HG03108 (cell line): ENCODE measurements around the gene TMEM128.
"Not testable (repeated sequence)": the region's sequence is repeated elsewhere in the genome, so short reads cannot be mapped to it uniquely, and the experiment has no call there.

Experiments used
- ATAC-seq: cut with Tn5 transposase; IDR thresholded peaks from one replicate; pipeline ENCODE4 v1.9.1; 2021; ENCODE audit warnings: moderate library complexity; ENCODE audit not compliant: unreplicated experiment

The TMEM128 gene

DNA sequence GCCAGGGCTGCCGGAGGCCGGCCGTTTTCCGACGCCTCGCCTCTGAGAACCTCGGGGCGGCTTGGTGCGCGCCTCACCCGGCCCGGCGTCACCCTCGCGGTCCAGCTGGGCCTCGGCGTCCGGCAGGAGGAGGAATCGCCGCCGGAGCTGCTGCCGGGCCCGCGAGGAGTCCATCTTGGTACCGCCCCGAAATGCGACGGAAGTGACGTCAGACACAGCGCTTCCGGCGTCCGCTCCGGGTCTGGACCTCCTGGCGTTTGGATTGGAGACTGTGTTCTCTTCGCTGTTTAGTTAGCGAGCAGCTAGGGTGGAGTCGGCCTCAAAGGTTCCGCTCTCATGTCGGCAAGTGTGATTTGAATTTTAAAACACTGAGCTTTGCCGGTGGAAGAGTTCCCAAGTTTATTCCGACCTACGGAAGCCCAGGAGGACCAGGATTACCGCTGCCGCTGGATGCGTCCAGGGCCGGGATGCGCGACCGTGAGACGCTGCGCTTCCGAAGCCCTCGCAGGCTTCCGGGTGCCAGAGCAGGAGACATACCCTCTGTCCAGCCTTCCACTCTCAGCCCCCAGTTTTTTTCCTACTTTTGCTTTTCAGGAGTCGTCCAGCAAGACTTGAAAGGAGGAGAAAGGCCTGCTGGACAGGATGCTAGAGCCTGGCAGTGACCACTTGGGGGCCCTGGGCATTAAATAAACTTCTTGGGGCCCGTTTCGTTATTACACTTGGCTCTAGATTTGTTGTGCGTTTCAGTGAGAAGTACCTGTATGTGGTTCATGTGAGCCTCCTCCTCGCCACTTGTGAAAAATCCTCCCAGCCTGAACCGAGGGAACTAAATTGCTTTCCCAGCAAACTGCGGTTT, at the start of gene TMEM128:
TSS of gene TMEM128 (minus strand) at position 195 of the 856 bp plus-strand sequence. CDS start at position 174, 21 bp downstream.
- peak; percentile 97 for ATAC-seq

DNA sequence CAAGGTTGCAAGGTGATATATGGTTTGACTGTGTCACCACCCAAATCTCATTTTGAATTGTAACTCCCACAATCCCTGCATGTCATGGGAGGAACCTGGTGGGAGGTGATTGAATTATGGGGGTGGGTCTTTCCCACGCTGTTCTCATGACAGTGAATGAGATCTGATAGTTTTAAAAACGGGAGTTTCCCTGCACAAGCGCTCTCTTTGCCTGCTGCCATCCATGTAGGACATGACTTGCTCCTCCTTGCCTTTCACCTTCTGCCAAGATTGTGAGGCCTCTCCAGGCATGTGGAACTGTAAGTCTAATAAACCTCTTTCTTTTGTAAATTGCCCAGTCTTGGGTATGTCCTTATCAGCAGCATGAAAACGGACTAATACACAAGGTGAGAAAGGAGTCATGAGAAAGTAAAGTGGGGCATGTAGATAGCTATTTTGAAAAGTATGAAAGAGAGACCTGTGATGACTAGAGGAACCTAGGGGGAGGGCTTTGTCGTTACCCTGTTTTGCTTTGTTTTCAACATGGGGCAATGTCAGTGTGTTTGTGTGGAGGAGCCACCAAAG, 48.3 kb upstream of the TMEM128 start:
- ATAC-seq: no peak

DNA sequence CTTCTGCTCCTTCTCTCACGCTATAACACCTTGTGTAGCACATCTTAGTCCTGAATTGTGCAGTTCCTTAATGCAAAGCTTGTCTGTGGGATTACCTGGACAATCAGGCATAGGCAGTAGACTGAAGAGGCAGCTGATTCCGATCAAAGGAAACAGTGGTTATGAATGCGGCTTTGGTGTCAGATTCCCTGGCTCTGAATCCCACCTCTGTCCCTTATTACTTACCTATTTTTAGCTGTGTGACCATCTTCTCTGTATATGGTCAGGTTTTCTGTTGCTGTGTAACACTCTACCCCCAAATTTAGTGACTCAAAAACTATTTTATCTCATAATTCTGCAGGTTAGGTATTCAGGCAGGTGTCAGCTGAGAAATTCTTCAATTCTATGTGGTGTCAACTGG, 45.3 kb upstream of the TMEM128 start:
- ATAC-seq: no peak

- peak; percentile 90 for ATAC-seq
Measured at GRCh38 chr4:4289941-4290850, 42.2 kb upstream of the TMEM128 start, which contains the start of the genes LYAR and ZBTB49. LYAR (minus strand) TSS chr4:4290154; CDS start chr4:4283742, 6,412 bp downstream. ZBTB49 (plus strand) TSS chr4:4290251; CDS start chr4:4299946, 9,695 bp downstream.

GRCh38 chr4:4289597-4289940, 41.5 kb upstream of the TMEM128 start:
- ATAC-seq: no peak

- no peak for ATAC-seq
Measured at GRCh38 chr4:4289055-4289454, 41.0 kb upstream of the TMEM128 start.

- ATAC-seq: no peak
Measured at GRCh38 chr4:4288098-4288497, 40.1 kb upstream of the TMEM128 start.

GRCh38 chr4:4284827-4285618, 37.0 kb upstream of the TMEM128 start:
- no peak for ATAC-seq

DNA sequence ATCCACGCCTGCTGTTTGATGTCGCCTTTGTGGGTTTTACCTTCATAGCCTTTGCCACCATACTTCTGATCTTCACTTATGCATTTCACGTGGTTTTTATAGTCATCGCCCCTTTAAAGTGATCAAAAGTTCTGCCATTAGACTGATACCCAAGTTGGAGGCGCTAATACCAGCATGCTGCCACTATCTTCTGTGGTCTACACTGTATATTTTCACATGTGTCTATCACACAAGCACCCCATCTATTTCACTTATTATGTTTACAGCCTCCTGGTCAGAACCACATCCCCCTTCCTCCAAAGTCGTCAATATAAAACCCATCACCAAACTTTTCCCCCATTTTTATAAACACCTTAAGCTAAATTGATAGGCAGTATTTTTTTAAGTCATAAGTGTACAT, 33.8 kb upstream of the TMEM128 start:
- ATAC-seq: no peak

DNA sequence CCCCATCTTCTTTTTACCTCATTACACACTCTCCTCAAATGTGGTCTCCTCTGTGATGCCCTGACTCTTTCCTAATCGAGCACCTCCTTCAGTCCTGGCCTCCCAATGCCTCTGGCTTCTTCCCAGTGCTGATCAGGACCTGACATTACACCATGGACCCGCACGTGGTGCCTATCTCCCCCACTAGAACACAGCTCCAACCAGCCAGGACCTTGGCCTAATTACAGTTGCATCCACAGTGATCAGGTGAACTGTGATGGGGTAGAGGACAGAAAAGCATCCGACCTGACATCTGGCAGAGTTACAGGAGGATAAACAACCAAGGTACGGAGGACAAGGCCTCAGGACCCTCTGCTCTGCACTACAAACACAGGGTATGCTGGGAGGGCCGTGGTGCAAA, 29.5 kb upstream of the TMEM128 start:
- no peak for ATAC-seq

GRCh38 chr4:4274226-4274625, 26.2 kb upstream of the TMEM128 start:
- ATAC-seq: no peak

DNA sequence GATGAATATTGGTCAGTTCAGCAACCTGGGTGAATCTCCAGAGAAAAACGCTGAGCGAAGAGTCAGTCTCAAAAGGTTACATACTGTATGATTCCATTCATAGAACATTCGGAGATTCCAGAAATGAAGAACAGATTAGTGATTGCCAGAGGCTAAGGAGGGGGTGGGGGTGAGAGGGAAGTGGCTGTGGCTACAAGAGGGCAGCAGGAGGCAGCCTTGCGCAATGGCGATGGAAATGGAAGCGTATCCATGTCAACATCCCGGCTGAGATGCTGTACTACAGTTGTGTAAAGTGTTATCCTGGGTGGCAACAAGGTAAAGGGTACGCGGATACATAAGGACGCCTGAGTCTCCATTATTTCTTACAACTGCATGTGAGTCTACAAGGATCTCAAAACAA, 23.9 kb upstream of the TMEM128 start:
- no peak for ATAC-seq

DNA sequence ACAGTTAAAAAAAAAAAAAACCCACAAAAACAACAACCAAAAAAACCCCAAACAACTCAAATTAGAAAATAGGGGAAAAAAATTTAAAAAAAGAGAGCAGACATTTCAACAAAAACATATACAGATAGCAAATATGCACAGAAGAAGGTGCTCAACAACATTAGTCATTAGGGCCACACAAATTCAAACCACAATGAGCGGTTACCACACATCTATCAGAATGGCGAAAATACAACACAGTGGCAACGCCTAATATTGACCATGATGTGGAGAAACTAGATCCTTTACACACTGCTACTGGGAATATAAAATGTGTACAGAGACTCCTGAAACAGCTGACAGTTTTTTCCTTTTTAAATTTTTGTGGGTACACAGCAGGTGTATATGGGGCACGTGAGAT, 22.5 kb upstream of the TMEM128 start:
- no peak for ATAC-seq

- ATAC-seq: no peak
Measured at GRCh38 chr4:4269856-4270255, 21.8 kb upstream of the TMEM128 start.

- ATAC-seq: no peak
Measured at GRCh38 chr4:4269331-4269731, 21.3 kb upstream of the TMEM128 start.

- ATAC-seq: no peak
Measured at GRCh38 chr4:4268776-4269175, 20.8 kb upstream of the TMEM128 start.

DNA sequence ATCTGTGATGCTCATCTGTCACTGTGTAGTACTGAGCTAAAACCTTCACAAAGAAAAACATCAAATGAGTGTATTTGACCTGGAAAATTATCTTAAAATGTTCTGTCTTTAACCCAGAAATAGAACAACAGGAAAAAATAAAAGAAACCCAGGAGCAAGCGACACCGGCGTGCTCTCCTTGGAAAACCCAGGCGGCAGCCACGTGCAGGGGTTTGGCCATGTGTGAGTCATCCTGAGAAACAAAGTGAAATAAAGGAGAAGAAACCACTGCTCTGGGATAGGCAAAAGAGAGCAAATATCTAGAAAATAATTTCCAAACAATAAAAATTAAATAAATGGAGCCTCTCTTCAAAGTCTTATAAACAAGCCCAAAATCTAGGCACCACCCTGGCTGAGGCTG, 20.0 kb upstream of the TMEM128 start:
- ATAC-seq: no peak

GRCh38 chr4:4260185-4260751, 12.2 kb upstream of the TMEM128 start:
- peak; percentile 67 for ATAC-seq

GRCh38 chr4:4259484-4260100, 11.6 kb upstream of the TMEM128 start:
- ATAC-seq: no peak

DNA sequence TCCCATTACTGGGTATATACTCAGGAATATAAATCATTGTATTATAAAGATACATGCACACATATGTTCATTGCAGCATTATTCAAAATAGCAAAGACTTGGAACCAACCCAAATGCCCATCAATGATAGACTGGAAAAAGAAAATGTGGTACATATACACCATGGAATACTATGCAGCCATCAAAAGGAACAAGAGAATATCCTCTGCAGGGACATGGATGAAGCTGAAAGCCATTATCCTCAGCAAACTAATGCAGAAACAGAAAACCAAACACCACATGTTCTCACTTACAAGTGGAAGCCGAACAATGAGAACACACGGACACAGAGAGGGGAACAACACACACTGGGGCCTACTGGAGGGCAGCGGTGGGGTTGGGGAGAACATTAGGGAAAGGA, 9.7 kb upstream of the TMEM128 start:
- not testable (repeated sequence) for ATAC-seq
